GM19193 (cell line): ENCODE measurements around the gene TLN1.

Experiments used
- POLR2A ChIP-seq: IDR thresholded peaks from 4 replicates; pipeline ENCODE4 v1.6.1; 2011; ENCODE audit not compliant: insufficient read depth, insufficient read length; ENCODE audit errors: extremely low read depth

TLN1 gene

DNA sequence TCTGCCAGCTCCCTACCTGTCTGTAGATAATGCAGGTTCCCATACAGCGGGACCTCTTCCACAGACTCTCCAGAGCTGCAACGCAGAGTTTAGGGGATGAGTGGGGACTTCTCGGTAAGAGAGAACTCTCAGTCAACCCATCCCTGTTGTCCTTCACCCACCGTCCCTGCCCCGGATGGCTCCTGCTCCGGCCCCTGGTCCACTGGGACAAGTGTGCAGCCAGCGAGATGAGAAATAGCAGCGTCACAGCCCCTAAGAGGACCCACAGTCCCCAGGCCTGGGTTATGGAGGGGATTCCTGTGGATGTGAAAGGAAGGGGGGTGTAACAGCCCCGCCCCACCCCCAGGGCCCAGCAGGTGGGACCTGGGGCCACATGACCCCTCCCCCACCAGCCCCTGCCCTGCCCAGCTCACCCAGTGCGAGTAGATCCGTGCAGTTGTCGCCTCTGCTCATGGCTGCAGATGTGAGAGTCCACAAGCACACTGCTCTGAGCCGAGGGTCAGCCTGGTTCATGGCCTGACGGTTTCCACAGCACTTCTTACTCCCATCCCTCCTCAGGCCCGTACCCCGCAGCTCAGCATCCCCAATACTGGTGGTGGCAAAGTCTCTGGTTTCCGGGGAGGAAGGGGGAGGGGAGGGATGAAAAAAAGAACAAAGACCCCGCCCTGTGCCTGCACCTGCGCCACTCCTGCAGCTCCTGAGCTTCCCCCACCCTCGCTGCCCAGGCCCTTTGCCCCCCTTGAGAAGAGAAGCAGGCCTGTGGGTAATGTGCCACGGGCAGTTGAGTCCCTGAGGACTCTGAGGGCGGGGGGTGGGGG is 81.4 kb downstream of the TLN1 start, which contains the start of gene SIT1:
Gene SIT1, minus strand, starts transcription at position 591 of the 818 bp plus-strand sequence. Its CDS starts 78 bp downstream, at position 513.
- peak; percentile 58 for TF ChIP-seq POLR2A

DNA sequence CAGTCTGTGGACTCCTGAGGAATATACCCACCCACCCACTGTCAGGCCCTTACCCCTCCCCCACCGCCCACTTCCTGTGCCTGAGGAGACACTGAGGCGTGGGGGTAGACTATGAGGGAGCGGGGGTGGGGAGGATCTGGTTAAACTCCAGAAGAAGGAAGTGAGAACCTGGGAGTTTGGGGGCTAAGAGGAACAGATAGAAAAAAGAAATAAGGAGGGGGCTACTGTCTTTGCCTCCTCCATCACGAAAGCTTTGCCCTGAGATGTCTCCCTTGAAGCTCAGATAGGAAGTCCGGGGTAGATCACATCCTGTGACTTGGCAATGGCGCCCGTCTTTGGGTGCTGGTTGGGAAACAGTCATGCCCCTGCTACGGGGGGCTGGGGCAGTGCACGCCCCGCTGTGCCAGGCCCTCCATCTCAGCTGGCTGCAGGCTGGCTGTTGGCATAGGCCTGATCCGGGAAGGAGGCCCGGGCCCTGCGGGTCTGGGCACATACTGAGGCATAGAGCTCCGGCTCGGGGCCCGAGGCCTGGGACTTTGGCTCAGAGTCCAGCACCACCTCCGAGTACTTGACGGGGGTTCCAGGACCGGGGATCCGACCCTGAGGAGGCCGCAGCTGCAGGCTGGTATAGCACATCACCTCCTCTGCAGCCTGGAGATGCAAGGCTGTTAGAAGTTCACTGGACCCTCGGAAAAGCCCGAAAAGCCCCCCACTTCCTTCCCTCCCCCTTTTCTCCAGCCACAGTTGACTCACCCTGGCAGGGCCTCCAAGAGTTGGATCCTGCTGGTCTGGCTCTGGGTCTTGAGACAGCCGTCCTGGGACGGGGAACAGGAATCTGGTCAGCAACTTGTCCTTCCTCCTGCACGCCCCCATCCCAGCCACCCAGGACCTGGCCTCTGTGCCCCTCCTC is 82.3 kb downstream of the TLN1 start:
- peak; percentile 61 for TF ChIP-seq POLR2A
